M059J (cell line): Measurements from ENCODE around the gene PTPRE. TPM values are rescaled to one million over a fixed set of nuclear protein-coding genes. Genes with fewer than 3 reads are reported as not detected.

ENCODE experiments used
- DNase-seq: peaks from one replicate; pipeline ENCODE4 v3.0.0-alpha.2; 2012; ENCODE audit warnings: low read depth
- total RNA-seq: library from RNA; depleted of rRNA; stranded (reverse); fragments of >200 nt; shearing (Covaris generic); gene quantifications from 2 replicates; pipeline ENCODE4 v1.2.3, GENCODE V29; 2014

PTPRE gene
- total RNA-seq, 1 experiment from 2014 or later: 6.4 TPM

- DNase-seq: no peak
Observed at GRCh38 chr10:128058106-128058749, 151.3 kb downstream of the PTPRE start.

GRCh38 chr10:128058750-128059134 is 151.8 kb downstream of the PTPRE start:
- no peak for DNase-seq

- no peak for DNase-seq
Observed at GRCh38 chr10:128059266-128059981, 152.5 kb downstream of the PTPRE start.

- DNase-seq: no peak
Observed at GRCh38 chr10:128059982-128060293, 153.0 kb downstream of the PTPRE start.

- no peak for DNase-seq
Observed at GRCh38 chr10:128060341-128061250, 153.7 kb downstream of the PTPRE start.

- no peak for DNase-seq
Observed at GRCh38 chr10:128061306-128062300, 154.7 kb downstream of the PTPRE start.

- DNase-seq: no peak
Observed at GRCh38 chr10:128062331-128062880, 155.5 kb downstream of the PTPRE start.

GRCh38 chr10:128062881-128063563 is 156.1 kb downstream of the PTPRE start:
- DNase-seq: no peak

GRCh38 chr10:128063736-128064107 is 156.8 kb downstream of the PTPRE start:
- DNase-seq: no peak

- peak; percentile 88 for DNase-seq
Observed at GRCh38 chr10:128064108-128064969, 157.4 kb downstream of the PTPRE start.

GRCh38 chr10:128064970-128065580 is 158.2 kb downstream of the PTPRE start:
- DNase-seq: no peak

- no peak for DNase-seq
Observed at GRCh38 chr10:128065881-128066534, 159.1 kb downstream of the PTPRE start.

GRCh38 chr10:128066870-128067382 is 160.0 kb downstream of the PTPRE start:
- DNase-seq: no peak

- no peak for DNase-seq
Observed at GRCh38 chr10:128067691-128068397, 160.9 kb downstream of the PTPRE start.

- DNase-seq: no peak
Observed at GRCh38 chr10:128068398-128069285, 161.7 kb downstream of the PTPRE start.

- peak; percentile 63 for DNase-seq
Observed at GRCh38 chr10:128069351-128070051, 162.6 kb downstream of the PTPRE start.
